ENCODE measurements around the gene EHMT1.

- TF ChIP-seq CTCF (IDR thresholded peaks at IDR 0.05) (no peak), EZH2 (IDR thresholded peaks at IDR 0.05; ENCODE audit: borderline replicate concordance, insufficient read depth, low read depth, low read length, poor library complexity, severe bottlenecking) (no peak)
These were observed 146.2 kb downstream of the EHMT1 start for GRCh38 chr9:137764981-137765380.
